Uterus (tissue), 2 donors: ENCODE data around the gene ERO1A.

ENCODE experiments used
- POLR2A ChIP-seq, 2 donors: fragments of 450-650 bp; IDR thresholded peaks; one replicate each; pipeline ENCODE4 v1.6.1; 2016; ENCODE audit warnings: antibody characterized with exemption in 2 of 2, mild to moderate bottlenecking in 1 of 2, moderate library complexity in 1 of 2
- TF ChIP-seq, protein P1 (sequence below), 4 experiments: fragments of 200-600 bp in 2 of 4; fragments of 450-650 bp in 2 of 4; sonication (generic) in 2 of 4; IDR thresholded peaks; one replicate each; pipeline ENCODE4 v1.5.1; 2016 to 2019; ENCODE audit warnings: antibody characterized with exemption in 4 of 4, mild to moderate bottlenecking in 2 of 4, moderate library complexity in 1 of 4

DNA sequence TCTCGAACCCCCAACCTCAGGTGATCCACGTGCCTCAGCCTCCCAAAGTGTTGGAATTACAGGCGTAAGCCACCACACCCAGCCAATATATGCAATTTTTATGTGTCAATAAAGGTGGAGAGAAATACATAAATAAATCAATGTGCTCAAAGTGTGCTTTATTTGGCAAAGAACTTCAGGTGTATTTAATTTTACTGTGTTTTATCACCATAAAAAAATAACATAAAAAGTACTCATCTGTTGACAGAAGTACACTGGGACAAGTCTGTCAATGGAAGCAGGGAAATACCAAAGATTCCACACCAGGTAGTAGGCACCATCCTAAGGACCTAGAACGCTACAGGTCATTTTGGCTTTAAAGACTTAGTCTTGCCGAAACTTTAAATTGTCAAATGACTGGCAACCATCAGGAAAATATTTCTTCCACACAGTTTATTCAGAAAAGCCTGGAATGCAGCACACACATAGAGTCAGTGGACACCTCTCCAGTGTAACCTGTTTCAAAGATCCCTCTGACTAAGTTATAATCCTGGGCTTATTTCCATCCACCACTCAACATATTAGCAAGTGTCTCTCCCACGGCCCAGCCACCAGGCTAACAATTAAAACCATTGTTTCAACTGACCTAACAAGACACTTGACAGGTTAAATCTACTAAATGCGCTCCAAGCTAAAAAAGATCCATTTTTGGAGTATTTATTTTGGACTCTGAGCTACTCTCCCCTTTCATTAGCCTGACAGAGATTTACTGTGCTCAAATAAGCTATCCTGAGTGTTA lies 4.2 kb downstream of the ERO1A start:
- TF ChIP-seq, protein P1, sequence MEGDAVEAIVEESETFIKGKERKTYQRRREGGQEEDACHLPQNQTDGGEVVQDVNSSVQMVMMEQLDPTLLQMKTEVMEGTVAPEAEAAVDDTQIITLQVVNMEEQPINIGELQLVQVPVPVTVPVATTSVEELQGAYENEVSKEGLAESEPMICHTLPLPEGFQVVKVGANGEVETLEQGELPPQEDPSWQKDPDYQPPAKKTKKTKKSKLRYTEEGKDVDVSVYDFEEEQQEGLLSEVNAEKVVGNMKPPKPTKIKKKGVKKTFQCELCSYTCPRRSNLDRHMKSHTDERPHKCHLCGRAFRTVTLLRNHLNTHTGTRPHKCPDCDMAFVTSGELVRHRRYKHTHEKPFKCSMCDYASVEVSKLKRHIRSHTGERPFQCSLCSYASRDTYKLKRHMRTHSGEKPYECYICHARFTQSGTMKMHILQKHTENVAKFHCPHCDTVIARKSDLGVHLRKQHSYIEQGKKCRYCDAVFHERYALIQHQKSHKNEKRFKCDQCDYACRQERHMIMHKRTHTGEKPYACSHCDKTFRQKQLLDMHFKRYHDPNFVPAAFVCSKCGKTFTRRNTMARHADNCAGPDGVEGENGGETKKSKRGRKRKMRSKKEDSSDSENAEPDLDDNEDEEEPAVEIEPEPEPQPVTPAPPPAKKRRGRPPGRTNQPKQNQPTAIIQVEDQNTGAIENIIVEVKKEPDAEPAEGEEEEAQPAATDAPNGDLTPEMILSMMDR (IDR thresholded peaks at IDR 0.05) = no peak
- no peak for TF ChIP-seq POLR2A (IDR thresholded peaks at IDR 0.05)
